HepG2 (cell line): ENCODE data around the gene YIF1A. TPM values are rescaled to one million over a fixed set of nuclear protein-coding genes. Genes with fewer than 3 reads are reported as not detected.

Experiments
- AHR ChIP-seq: IDR thresholded peaks from 2 replicates; pipeline ENCODE4 v1.6.1; 2018; ENCODE audit warnings: missing genetic modification reagents, missing compliant biosample characterization
- HNRNPL ChIP-seq: fragments of 200-400 bp; formaldehyde crosslinking; IDR thresholded peaks from 2 replicates; pipeline ENCODE4 v1.6.1; 2017; ENCODE audit warnings: mild to moderate bottlenecking, low read depth, low read length
- KDM3A ChIP-seq: IDR thresholded peaks from 2 replicates; pipeline ENCODE4 v1.6.1; 2018; ENCODE audit warnings: low read depth, missing compliant biosample characterization
- RFX3 ChIP-seq: IDR thresholded peaks from 2 replicates; pipeline ENCODE4 v1.6.1; 2016; ENCODE audit warnings: missing biosample characterization, missing genetic modification reagents
- SMAD9 ChIP-seq: sonication (generic); formaldehyde crosslinking; IDR thresholded peaks from 2 replicates; pipeline ENCODE4 v1.5.1; 2020; ENCODE audit warnings: mild to moderate bottlenecking, missing genetic modification reagents
- TRAFD1 ChIP-seq: sonication (generic); formaldehyde crosslinking; IDR thresholded peaks from 2 replicates; pipeline ENCODE4 v1.5.1; 2020; ENCODE audit warnings: missing genetic modification reagents, mild to moderate bottlenecking, borderline replicate concordance
- TRIM22 ChIP-seq: fragments of 450-650 bp; IDR thresholded peaks from 2 replicates; pipeline ENCODE4 v1.6.1; 2017
- ZNF142 ChIP-seq: sonication (generic); formaldehyde crosslinking; IDR thresholded peaks from 2 replicates; pipeline ENCODE4 v1.4.0; 2020; ENCODE audit warnings: missing genetic modification reagents
- ZNF292 ChIP-seq: sonication (generic); formaldehyde crosslinking; IDR thresholded peaks from 2 replicates; pipeline ENCODE4 v1.8.1; 2022; ENCODE audit warnings: mild to moderate bottlenecking, low read depth, missing genetic modification reagents, borderline replicate concordance
- ZNF451 ChIP-seq: sonication (generic); formaldehyde crosslinking; IDR thresholded peaks from 2 replicates; pipeline ENCODE4 v1.5.0; 2020; ENCODE audit warnings: mild to moderate bottlenecking, missing genetic modification reagents
- ZNF639 ChIP-seq: conservative IDR thresholded peaks from 2 replicates; pipeline ENCODE4 v1.6.1; 2018; ENCODE audit warnings: missing genetic modification reagents
- ZNF710 ChIP-seq: sonication (generic); formaldehyde crosslinking; IDR thresholded peaks from 2 replicates; pipeline ENCODE4 v1.5.0; 2020; ENCODE audit warnings: mild to moderate bottlenecking, missing genetic modification reagents, borderline replicate concordance
- polyA plus RNA-seq, 8 experiments: library from polyadenylated mRNA; depleted of rRNA in 3 of 8; stranded (reverse) in 7 of 8; unstranded in 1 of 8; fragments of >200 nt; fragmentation: Illumina TruSeq in 4 of 8; extraction: Trizol in 4 of 8; gene quantifications; 2 replicates each; pipeline versions ENCODE4 v1.2.1 to v1.2.3, GENCODE V29; 2011 to 2016; ENCODE audit warnings: low read depth in 4 of 8, missing spikeins in 1 of 8, mixed read lengths in 1 of 8; ENCODE audit not compliant: insufficient read depth in 1 of 8
- total RNA-seq, 5 experiments: library from RNA; depleted of rRNA; stranded (reverse); fragments of >200 nt; fragmentation: Illumina TruSeq; extraction: Trizol; gene quantifications; 2 replicates each; pipeline ENCODE4 v1.2.3, GENCODE V29; 2016; ENCODE audit warnings: low read depth in 1 of 5
- TF ChIP-seq, protein P1 (sequence below): sonication (generic); formaldehyde crosslinking; IDR thresholded peaks from 2 replicates; pipeline ENCODE4 v1.5.1; 2020; ENCODE audit warnings: mild to moderate bottlenecking, moderate library complexity, missing genetic modification reagents

Gene YIF1A
- total and polyA plus RNA-seq, 2 of the 13 experiments (the other 11 are each of a cell fraction or from before 2014, with no cell fraction given) = 133 to 145 TPM

DNA sequence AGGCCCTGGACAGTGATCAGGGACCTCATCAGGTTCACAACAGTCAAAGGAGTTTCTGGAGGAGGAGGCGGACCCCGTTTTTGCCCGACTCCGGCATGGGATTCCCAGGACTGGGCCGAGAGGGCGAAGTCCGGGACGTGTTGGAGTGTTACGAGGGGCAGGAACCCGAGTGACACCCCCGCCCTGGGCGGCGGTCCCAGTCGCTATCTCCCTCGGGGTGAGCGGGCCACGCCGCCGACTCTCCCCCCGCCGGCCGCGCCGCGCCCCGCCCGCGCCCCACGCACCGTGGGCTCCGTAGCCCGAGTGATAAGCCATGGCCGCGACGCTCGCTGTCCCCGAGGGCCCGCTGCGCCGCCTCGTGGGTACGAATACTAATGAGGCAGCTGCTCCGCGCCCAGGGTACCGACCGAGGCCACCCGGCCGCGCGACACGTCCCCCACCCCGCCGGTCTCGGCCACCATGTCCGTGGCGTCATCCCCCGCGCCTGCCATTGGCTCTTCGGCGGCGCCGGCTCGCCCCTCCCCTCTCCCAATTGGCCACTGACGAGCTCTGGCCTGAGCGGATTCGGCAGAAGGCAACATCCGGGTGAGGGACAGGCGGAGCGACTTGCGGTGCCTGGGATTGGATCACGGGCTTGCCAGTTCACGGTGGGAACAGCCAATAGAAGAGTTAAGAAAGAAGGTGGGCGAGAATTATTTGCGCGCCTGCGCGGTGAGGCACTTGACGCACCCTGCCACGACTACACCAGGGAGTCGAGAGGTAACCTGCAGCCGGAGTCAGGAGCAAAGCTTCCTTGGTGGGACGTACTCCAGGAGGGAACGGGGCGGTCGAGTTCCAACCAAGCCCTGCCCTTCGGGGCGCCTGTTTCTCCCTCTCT, at the start of gene YIF1A (continued):
- 0 out of 2 replicates have a peak, but pooled peaks have one; percentile 20 for TF ChIP-seq ZNF142 (CRISPR knock-in tag)
- no peak; the same call in 1 of the 2 replicates for TF ChIP-seq ZNF451 (CRISPR knock-in tag)
- TF ChIP-seq HNRNPL = peak; percentile 51; the same call in 1 of the 2 replicates
- TF ChIP-seq ZNF639 (CRISPR knock-in tag) = no peak; the same call in 1 of the 2 replicates
- peak; percentile 77 for TF ChIP-seq AHR
- TF ChIP-seq, protein P1, sequence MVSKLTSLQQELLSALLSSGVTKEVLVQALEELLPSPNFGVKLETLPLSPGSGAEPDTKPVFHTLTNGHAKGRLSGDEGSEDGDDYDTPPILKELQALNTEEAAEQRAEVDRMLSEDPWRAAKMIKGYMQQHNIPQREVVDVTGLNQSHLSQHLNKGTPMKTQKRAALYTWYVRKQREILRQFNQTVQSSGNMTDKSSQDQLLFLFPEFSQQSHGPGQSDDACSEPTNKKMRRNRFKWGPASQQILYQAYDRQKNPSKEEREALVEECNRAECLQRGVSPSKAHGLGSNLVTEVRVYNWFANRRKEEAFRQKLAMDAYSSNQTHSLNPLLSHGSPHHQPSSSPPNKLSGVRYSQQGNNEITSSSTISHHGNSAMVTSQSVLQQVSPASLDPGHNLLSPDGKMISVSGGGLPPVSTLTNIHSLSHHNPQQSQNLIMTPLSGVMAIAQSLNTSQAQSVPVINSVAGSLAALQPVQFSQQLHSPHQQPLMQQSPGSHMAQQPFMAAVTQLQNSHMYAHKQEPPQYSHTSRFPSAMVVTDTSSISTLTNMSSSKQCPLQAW (CRISPR knock-in tag) = no peak
- no peak for TF ChIP-seq TRAFD1 (CRISPR knock-in tag)
- no peak for TF ChIP-seq RFX3 (CRISPR knock-in tag)
- no peak for TF ChIP-seq TRIM22
- no peak; the same call in 1 of the 2 replicates for TF ChIP-seq ZNF292 (CRISPR knock-in tag)
- no peak; the same call in 1 of the 2 replicates for TF ChIP-seq SMAD9
- peak; percentile 58; the same call in 1 of the 2 replicates for TF ChIP-seq ZNF710
- TF ChIP-seq KDM3A (CRISPR knock-in tag) = 0 out of 2 replicates have a peak, but pooled peaks have one; percentile 46
